Muscle layer of duodenum (tissue), 2 donors: ENCODE measurements around the gene JKAMP.

Experiments
- H3K27ac ChIP-seq: one replicate; pipeline ENCODE4 v1.7.0; 2013; ENCODE audit warnings: mild to moderate bottlenecking, low read length
- H3K27me3 ChIP-seq: one replicate; pipeline ENCODE4 v1.7.0; 2013; ENCODE audit warnings: low read depth, mild to moderate bottlenecking, control low read depth, low read length
- H3K36me3 ChIP-seq, 2 donors: one replicate each; pipeline ENCODE4 v1.7.0; 2013; ENCODE audit warnings: low read length in 2 of 2, control low read depth in 1 of 2, mild to moderate bottlenecking in 1 of 2; ENCODE audit not compliant: insufficient read depth in 2 of 2, control insufficient read depth in 1 of 2
- H3K4me1 ChIP-seq, 2 donors: one replicate each; pipeline ENCODE4 v1.7.0; 2013; ENCODE audit warnings: low read length in 2 of 2, mild to moderate bottlenecking in 2 of 2, control low read depth in 1 of 2, moderate library complexity in 1 of 2; ENCODE audit not compliant: insufficient read depth in 2 of 2, control insufficient read depth in 1 of 2
- H3K4me3 ChIP-seq, 2 donors: one replicate each; pipeline ENCODE4 v1.7.0; 2013; ENCODE audit warnings: low read length in 2 of 2, low read depth in 1 of 2, mild to moderate bottlenecking in 1 of 2
- H3K9me3 ChIP-seq, 2 donors: one replicate each; pipeline ENCODE4 v1.7.0; 2013; ENCODE audit warnings: low read length in 2 of 2, control low read depth in 1 of 2, mild to moderate bottlenecking in 1 of 2; ENCODE audit not compliant: control insufficient read depth in 1 of 2
- donor health status: healthy.

The JKAMP gene

DNA sequence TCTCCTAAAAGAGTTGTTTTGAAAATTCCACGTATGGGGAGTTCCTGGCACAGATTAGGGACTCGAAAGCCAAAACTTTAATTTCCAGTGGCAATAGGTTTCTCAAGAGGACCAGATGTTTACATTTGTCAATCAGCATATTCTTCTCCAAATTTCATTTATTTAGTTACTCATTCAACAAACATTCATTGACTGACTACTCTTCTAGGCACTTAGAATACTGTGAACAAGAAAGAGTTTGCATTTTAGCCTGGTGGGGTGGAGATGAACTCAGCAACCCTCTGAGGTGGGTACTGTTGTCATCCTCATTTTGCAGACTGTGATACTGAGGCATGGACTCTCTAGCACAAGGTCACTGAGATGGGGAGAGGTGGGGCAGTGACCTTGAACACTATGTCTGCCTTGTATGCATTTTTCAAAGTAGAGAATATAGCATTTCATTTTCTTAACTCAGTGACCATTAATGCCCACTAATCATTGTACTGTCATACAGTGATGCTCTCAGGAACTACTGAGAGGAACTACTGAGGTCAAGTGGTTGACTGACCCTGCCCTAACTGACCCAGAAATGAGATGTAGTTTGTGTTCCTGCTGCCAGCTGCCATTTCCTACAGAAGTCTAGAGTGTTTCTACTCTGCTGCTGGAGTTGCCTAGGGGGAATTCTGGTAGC, 2.3 kb upstream of the JKAMP start:
- peaks cover 0 to 18% of the 10 kb centered on the region in 2 donors for H3K36me3 ChIP-seq
- peak overlapping the region; percentile 92 for H3K27ac ChIP-seq
- H3K4me1 ChIP-seq, result peaks cover 30 to 38% of the 10 kb centered on the region in 2 donors
- H3K4me3 ChIP-seq, result peak overlapping the region; percentile 97 to 99
- H3K27me3 ChIP-seq, result no peaks in the 10 kb centered on the region
- H3K9me3 ChIP-seq, result no peaks in the 10 kb centered on the region

GRCh38 chr14:59482541-59483331, 1.6 kb upstream of the JKAMP start:
- no peaks in the 10 kb centered on the region for H3K9me3 ChIP-seq
- H3K4me3 ChIP-seq, result peak overlapping the region; percentile 97 to 99
- H3K27ac ChIP-seq, result peak overlapping the region; percentile 92
- H3K4me1 ChIP-seq, result peaks cover 30 to 41% of the 10 kb centered on the region in 2 donors
- H3K36me3 ChIP-seq, result peaks cover 2 to 20% of the 10 kb centered on the region in 2 donors
- H3K27me3 ChIP-seq, result no peaks in the 10 kb centered on the region

DNA sequence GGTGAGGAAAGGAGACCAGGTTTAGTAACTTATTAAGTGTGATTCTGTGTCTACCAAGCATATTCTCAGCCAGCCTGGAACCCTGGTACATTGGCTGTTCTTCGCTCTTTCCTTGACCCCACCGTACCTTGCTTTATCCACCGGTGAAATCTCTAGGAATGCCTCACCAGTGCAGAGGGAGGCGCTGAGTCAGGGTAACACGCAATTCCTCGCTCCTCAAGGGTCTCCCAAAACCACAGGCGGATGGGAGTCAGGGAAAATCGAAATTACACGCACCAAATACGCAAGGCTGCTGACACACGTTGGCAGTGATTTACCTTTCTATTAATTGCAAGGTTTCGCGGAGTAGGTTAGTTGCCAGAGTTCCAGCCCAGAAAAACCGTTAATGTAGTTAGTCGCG, 954 bp upstream of the JKAMP start:
- no peaks in the 10 kb centered on the region for H3K27me3 ChIP-seq
- H3K27ac ChIP-seq, result peak overlapping the region; percentile 92
- H3K4me3 ChIP-seq, result peak overlapping the region; percentile 97 to 99
- H3K4me1 ChIP-seq, result peaks cover 30 to 43% of the 10 kb centered on the region in 2 donors
- peaks cover 4 to 22% of the 10 kb centered on the region in 2 donors for H3K36me3 ChIP-seq
- no peaks in the 10 kb centered on the region for H3K9me3 ChIP-seq

DNA sequence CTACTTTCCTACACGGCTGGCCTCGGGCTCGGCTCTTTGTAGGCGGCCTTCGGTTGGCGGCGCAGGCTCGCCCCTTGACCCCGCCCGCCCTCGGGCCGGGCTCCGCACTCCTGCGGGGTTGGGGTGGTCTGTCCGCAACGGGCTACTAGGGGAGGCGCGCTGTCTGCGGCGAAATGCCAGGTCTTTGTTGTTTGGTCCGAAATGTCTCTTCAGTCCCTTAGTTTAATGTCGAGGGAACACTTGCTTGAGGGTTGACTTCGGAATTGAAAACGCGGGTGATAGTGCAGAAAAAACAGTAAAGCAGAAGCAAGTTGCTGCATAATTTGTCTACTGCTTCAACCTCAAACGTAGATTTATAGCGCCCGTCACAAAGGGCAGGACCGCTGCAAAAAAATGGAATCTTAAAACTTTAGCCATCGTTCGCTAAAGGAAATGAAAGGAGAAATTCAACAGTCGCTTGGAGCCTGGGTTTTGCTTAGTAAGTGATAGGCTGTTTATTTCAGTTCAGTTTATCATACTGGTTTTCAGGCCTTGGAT, 390 bp downstream of the JKAMP start:
- Histone ChIP-seq H3K36me3 (peaks cover 7 to 28% of the 10 kb centered on the region in 2 donors), H3K27ac (peak overlapping the region; percentile 92), H3K9me3 (no peaks in the 10 kb centered on the region), H3K4me3 (peak overlapping the region; percentile 97 to 99), H3K4me1 (peaks cover 30 to 43% of the 10 kb centered on the region in 2 donors), H3K27me3 (no peaks in the 10 kb centered on the region)

DNA sequence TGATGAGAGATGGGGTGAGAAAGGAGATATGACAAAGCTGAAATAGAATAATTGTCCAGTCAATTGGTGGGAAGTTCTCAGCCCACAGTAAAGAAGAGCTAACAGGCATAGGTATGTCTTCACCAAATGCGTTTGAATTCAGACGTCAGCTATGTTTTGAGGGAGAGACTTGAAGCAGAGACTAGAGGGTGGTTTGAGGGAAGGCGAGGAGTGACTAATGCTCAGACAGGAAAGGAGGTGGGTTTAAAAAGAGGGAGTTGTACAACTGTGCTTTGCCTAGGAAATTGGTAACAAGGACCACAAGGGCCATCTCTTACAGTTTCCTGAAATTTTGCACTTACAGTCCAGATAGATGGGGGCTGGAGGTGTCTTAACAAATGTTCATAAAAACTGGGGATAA, 6.4 kb downstream of the JKAMP start:
- no peaks in the 10 kb centered on the region for H3K27me3 ChIP-seq
- H3K4me1 ChIP-seq, result peaks cover 8 to 14% of the 10 kb centered on the region in 2 donors
- no peak overlapping the region for H3K27ac ChIP-seq
- no peak overlapping the region for H3K4me3 ChIP-seq
- peaks cover 31 to 40% of the 10 kb centered on the region in 2 donors for H3K36me3 ChIP-seq
- H3K9me3 ChIP-seq, result no peaks in the 10 kb centered on the region

GRCh38 chr14:59492384-59492783, 8.1 kb downstream of the JKAMP start:
- Histone ChIP-seq H3K27me3 (no peaks in the 10 kb centered on the region), H3K4me3 (no peak overlapping the region), H3K9me3 (no peaks in the 10 kb centered on the region), H3K36me3 (peaks cover 34 to 45% of the 10 kb centered on the region in 2 donors), H3K27ac (no peak overlapping the region), H3K4me1 (peaks cover 0 to 4% of the 10 kb centered on the region in 2 donors)

GRCh38 chr14:59500732-59501131, 16.4 kb downstream of the JKAMP start:
- Histone ChIP-seq H3K4me3 (no peak overlapping the region), H3K36me3 (peaks cover 22 to 23% of the 10 kb centered on the region in 2 donors), H3K27ac (no peak overlapping the region), H3K4me1 (no peaks in the 10 kb centered on the region), H3K27me3 (no peaks in the 10 kb centered on the region), H3K9me3 (no peaks in the 10 kb centered on the region)

DNA sequence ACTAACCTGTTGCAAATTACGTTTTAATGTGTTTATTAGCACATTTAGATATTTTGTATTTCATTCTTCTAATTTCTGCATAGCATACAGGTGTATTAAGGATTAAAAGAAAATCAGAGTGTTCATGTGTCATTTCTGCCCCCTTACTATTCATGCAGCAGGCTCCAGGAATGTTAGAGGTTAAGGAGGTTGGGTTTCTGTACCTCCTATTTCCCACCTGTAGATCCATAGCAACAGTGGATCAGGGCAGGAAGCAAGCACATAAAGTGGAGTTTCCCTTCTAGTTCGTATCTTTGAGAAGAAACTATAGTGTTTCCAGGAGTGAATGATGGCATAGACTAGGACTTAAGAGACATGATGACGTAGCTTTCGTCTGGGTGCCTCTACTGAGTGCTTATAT, 18.9 kb downstream of the JKAMP start:
- Histone ChIP-seq H3K36me3 (peaks cover 11 to 19% of the 10 kb centered on the region in 2 donors), H3K4me3 (no peak overlapping the region), H3K4me1 (no peaks in the 10 kb centered on the region), H3K27ac (no peak overlapping the region), H3K27me3 (no peaks in the 10 kb centered on the region), H3K9me3 (no peaks in the 10 kb centered on the region)

- no peak overlapping the region for H3K27ac ChIP-seq
- H3K36me3 ChIP-seq, result peaks cover 9 to 11% of the 10 kb centered on the region in 2 donors
- no peaks in the 10 kb centered on the region for H3K27me3 ChIP-seq
- no peak overlapping the region for H3K4me3 ChIP-seq
- H3K4me1 ChIP-seq, result no peaks in the 10 kb centered on the region
- no peaks in the 10 kb centered on the region for H3K9me3 ChIP-seq
Observed at GRCh38 chr14:59507063-59507751, 22.9 kb downstream of the JKAMP start.

DNA sequence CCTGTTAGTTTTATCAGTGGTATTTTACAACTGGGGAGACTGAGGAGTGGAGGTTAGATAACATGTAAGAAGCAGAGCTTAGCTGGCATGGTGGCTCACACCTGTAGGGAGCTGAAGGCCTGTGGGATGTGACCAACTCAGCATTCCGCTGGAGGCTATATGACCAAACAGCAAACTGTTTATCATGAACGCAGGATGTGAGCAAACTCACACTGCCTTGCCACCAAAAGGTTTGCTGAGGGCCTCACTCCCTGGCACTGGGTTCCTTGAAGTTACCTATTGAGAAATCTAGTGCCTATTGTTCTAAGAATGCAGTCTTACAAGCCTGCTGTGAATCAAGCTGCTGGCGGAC, 23.4 kb downstream of the JKAMP start:
- H3K4me3 ChIP-seq, result no peak overlapping the region
- no peaks in the 10 kb centered on the region for H3K4me1 ChIP-seq
- H3K9me3 ChIP-seq, result no peaks in the 10 kb centered on the region
- no peaks in the 10 kb centered on the region for H3K27me3 ChIP-seq
- no peak overlapping the region for H3K27ac ChIP-seq
- H3K36me3 ChIP-seq, result peaks cover 9 to 11% of the 10 kb centered on the region in 2 donors

GRCh38 chr14:59509101-59509500, 24.8 kb downstream of the JKAMP start:
- Histone ChIP-seq H3K36me3 (peaks cover 4 to 7% of the 10 kb centered on the region in 2 donors), H3K4me3 (no peak overlapping the region), H3K27me3 (no peaks in the 10 kb centered on the region), H3K27ac (no peak overlapping the region), H3K9me3 (no peaks in the 10 kb centered on the region), H3K4me1 (no peaks in the 10 kb centered on the region)
